Mesenchymal stem cell (in vitro differentiated cells and primary cell): ENCODE data around the gene SPACA1.

Experiments
- DNase-seq: peaks from one replicate; pipeline ENCODE4 v3.0.0-alpha.2; 2013
- H2AFZ ChIP-seq: one replicate; pipeline ENCODE4 v1.6.1; 2013; ENCODE audit warnings: low read depth, mild to moderate bottlenecking, control low read depth, inconsistent platforms, low read length, moderate library complexity
- H2AK5ac ChIP-seq: 2 replicates; pipeline ENCODE4 v1.6.1; 2013; ENCODE audit warnings: low read length, moderate library complexity, mild to moderate bottlenecking, inconsistent platforms; ENCODE audit not compliant: severe bottlenecking
- H2BK120ac ChIP-seq: one replicate; pipeline ENCODE4 v1.6.1; 2013; ENCODE audit warnings: low read depth, mild to moderate bottlenecking, inconsistent platforms, low read length, moderate library complexity
- H2BK12ac ChIP-seq, 2 experiments: one replicate each; pipeline ENCODE4 v1.6.1; 2013; ENCODE audit warnings: inconsistent platforms in 2 of 2, low read length in 2 of 2, mild to moderate bottlenecking in 2 of 2, moderate library complexity in 2 of 2, control low read depth in 1 of 2
- H2BK15ac ChIP-seq: one replicate; pipeline ENCODE4 v1.6.1; 2013; ENCODE audit warnings: mild to moderate bottlenecking, low read depth, inconsistent platforms; ENCODE audit not compliant: poor library complexity, severe bottlenecking
- H2BK5ac ChIP-seq: 2 replicates; pipeline ENCODE4 v1.6.1; 2013; ENCODE audit warnings: low read depth, mild to moderate bottlenecking, low read length, control low read depth, inconsistent platforms; ENCODE audit not compliant: poor library complexity, severe bottlenecking
- H3K14ac ChIP-seq, 2 experiments: one replicate each; pipeline ENCODE4 v1.6.1; 2013; ENCODE audit warnings: inconsistent platforms in 2 of 2, low read length in 2 of 2, control low read depth in 1 of 2, mild to moderate bottlenecking in 1 of 2, moderate library complexity in 1 of 2
- H3K18ac ChIP-seq, 2 experiments: one replicate each; pipeline ENCODE4 v1.6.1; 2013; ENCODE audit warnings: inconsistent platforms in 2 of 2, low read length in 2 of 2, control low read depth in 1 of 2, low read depth in 1 of 2, mild to moderate bottlenecking in 1 of 2
- H3K23ac ChIP-seq, 2 experiments: one replicate each; pipeline ENCODE4 v1.6.1; 2013; ENCODE audit warnings: inconsistent platforms in 2 of 2, low read length in 2 of 2, mild to moderate bottlenecking in 2 of 2, moderate library complexity in 2 of 2, control low read depth in 1 of 2
- H3K27ac ChIP-seq: 2 replicates; pipeline ENCODE4 v1.5.1; 2013; ENCODE audit warnings: mild to moderate bottlenecking, moderate library complexity, low read length, control low read depth, inconsistent platforms; ENCODE audit not compliant: poor library complexity, severe bottlenecking
- H3K27me3 ChIP-seq, 2 experiments: 2 replicates each; pipeline versions ENCODE4 v1.6.1 to v1.7.0; 2013; ENCODE audit warnings: low read length in 2 of 2, mild to moderate bottlenecking in 2 of 2, moderate library complexity in 2 of 2, control low read depth in 1 of 2, inconsistent platforms in 1 of 2; ENCODE audit not compliant: control insufficient read depth in 1 of 2, insufficient read depth in 1 of 2
- H3K36me3 ChIP-seq, 2 experiments: 2 replicates each; pipeline versions ENCODE4 v1.6.1 to v1.7.0; 2013; ENCODE audit warnings: low read length in 2 of 2, control low read depth in 1 of 2, inconsistent platforms in 1 of 2, low read depth in 1 of 2, mild to moderate bottlenecking in 1 of 2; ENCODE audit not compliant: insufficient read depth in 2 of 2, control insufficient read depth in 1 of 2
- H3K4ac ChIP-seq, 2 experiments: one replicate each; pipeline ENCODE4 v1.6.1; 2013; ENCODE audit warnings: inconsistent platforms in 2 of 2, low read length in 2 of 2, mild to moderate bottlenecking in 2 of 2, moderate library complexity in 2 of 2, control low read depth in 1 of 2, low read depth in 1 of 2
- H3K4me1 ChIP-seq: 2 replicates; pipeline ENCODE4 v1.6.1; 2013; ENCODE audit warnings: low read depth, low read length, control low read depth; ENCODE audit not compliant: control insufficient read depth, insufficient read depth
- H3K4me2 ChIP-seq: 2 replicates; pipeline ENCODE4 v1.6.1; 2013; ENCODE audit warnings: low read length, mild to moderate bottlenecking, inconsistent platforms; ENCODE audit not compliant: poor library complexity, severe bottlenecking
- H3K4me3 ChIP-seq, 2 experiments: 2 replicates each; pipeline versions ENCODE4 v1.5.1 to v1.7.0; 2013; ENCODE audit warnings: low read length in 2 of 2, mild to moderate bottlenecking in 2 of 2, control low read depth in 1 of 2, low read depth in 1 of 2; ENCODE audit not compliant: insufficient read depth in 1 of 2
- H3K79me1 ChIP-seq: replicated peaks from 2 replicates; pipeline ENCODE4 v1.6.1; 2013; ENCODE audit warnings: mild to moderate bottlenecking, control low read depth, low read length, inconsistent platforms; ENCODE audit not compliant: poor library complexity, severe bottlenecking
- H3K9ac ChIP-seq: 2 replicates; pipeline ENCODE4 v1.7.0; 2013; ENCODE audit warnings: mild to moderate bottlenecking, low read length, moderate library complexity
- H3K9me3 ChIP-seq: 2 replicates; pipeline ENCODE4 v1.7.0; 2013; ENCODE audit warnings: mild to moderate bottlenecking, low read length; ENCODE audit not compliant: control insufficient read depth
- H4K8ac ChIP-seq: one replicate; pipeline ENCODE4 v1.6.1; 2013; ENCODE audit warnings: inconsistent platforms, mild to moderate bottlenecking, low read length, moderate library complexity
- H4K91ac ChIP-seq: one replicate; pipeline ENCODE4 v1.6.1; 2013; ENCODE audit warnings: mild to moderate bottlenecking, low read length, inconsistent platforms
- WGBS: methylation state at CpG from one replicate; pipeline ENCODE4 v1.1.7; 2013; ENCODE audit warnings: mixed read lengths; 5-methylcytosine and 5-hydroxymethylcytosine counted together

Gene SPACA1

DNA sequence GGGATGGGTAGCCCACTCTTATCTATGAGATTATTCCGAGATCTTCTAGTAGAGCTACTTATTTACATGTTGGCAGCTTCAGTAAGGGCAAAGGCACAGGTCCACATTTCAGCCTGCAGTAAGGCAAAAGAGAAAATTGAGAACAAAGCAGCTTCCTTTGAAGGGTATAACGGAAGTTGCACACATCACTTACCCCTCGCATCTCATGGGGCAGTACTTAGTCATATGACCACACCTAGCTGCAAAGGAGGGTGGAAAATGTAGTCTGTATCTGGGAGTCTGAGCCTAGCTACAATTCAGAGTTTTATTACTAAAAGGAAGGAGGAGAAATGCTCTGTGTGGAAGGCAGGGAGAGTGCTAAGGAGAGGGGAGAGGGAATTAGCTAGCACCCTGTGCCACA is 29.7 kb downstream of the SPACA1 start:
- Histone ChIP-seq H3K4me2 (no peak overlapping the region), H3K36me3 (no peaks in the 10 kb centered on the region), H3K9me3 (no peaks in the 10 kb centered on the region), H2BK15ac (no peak overlapping the region), H3K4me3 (no peak overlapping the region), H4K8ac (no peak overlapping the region), H4K91ac (no peak overlapping the region), H2AK5ac (no peak overlapping the region), H2AFZ (no peak overlapping the region), H3K23ac (no peak overlapping the region), H2BK12ac (no peak overlapping the region), H3K9ac (no peak overlapping the region), H3K14ac (no peak overlapping the region), H2BK5ac (no peak overlapping the region), H3K27ac (no peak overlapping the region), H3K79me1 (no peaks in the 10 kb centered on the region), H3K4me1 (no peaks in the 10 kb centered on the region), H3K27me3 (no peaks in the 10 kb centered on the region), H3K4ac (no peak overlapping the region), H2BK120ac (no peak overlapping the region), H3K18ac (no peak overlapping the region)
- no peak for DNase-seq
- whole genome bisulfite sequencing: 92% methylated on average over 3 of the region's 3 CpGs

DNA sequence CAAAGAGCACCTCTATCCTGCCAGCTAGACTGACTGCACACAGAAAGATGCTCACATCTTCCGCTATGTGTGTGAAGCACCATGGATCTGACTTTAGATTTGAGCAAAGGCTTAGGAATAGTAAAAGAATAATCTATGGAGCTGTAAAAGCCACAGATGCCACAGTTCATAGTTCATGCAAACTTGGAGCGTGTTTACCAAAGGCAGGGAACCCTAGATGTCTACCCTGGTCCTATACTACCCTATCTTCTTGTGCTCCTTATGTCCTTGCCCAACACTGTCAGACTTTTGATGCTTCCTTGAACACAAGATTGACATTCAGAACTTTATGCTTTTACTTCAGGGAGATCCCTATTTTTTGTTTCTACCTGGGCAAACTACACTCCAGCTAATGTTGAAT is 39.2 kb downstream of the SPACA1 start:
- H3K79me1 ChIP-seq: no peaks in the 10 kb centered on the region
- no peak overlapping the region for H3K14ac ChIP-seq
- H3K4ac ChIP-seq: no peak overlapping the region
- no peak for DNase-seq
- no peak overlapping the region for H3K23ac ChIP-seq
- no peak overlapping the region for H3K27ac ChIP-seq
- no peak overlapping the region for H2BK15ac ChIP-seq
- H3K4me1 ChIP-seq: no peaks in the 10 kb centered on the region
- no peak overlapping the region for H4K8ac ChIP-seq
- H3K18ac ChIP-seq: no peak overlapping the region
- H3K36me3 ChIP-seq: no peaks in the 10 kb centered on the region
- no peaks in the 10 kb centered on the region for H3K9me3 ChIP-seq
- H2BK120ac ChIP-seq: no peak overlapping the region
- H2BK12ac ChIP-seq: no peak overlapping the region
- 60% methylated on average over 1 of the region's 2 CpGs for WGBS
- H2AFZ ChIP-seq: no peak overlapping the region
- H3K4me3 ChIP-seq: no peak overlapping the region
- H2BK5ac ChIP-seq: no peak overlapping the region
- H3K9ac ChIP-seq: no peak overlapping the region
- H3K27me3 ChIP-seq: peaks cover 0 to 13% of the 10 kb centered on the region in 2 experiments
- H4K91ac ChIP-seq: no peak overlapping the region
- no peak overlapping the region for H2AK5ac ChIP-seq
- no peak overlapping the region for H3K4me2 ChIP-seq

GRCh38 chr6:88089708-88090107 is 42.1 kb downstream of the SPACA1 start:
- H3K79me1 ChIP-seq: no peaks in the 10 kb centered on the region
- H4K8ac ChIP-seq: no peak overlapping the region
- H2BK12ac ChIP-seq: no peak overlapping the region
- no peaks in the 10 kb centered on the region for H3K36me3 ChIP-seq
- H2BK15ac ChIP-seq: no peak overlapping the region
- H3K4ac ChIP-seq: no peak overlapping the region
- no peak overlapping the region for H3K4me2 ChIP-seq
- H3K27ac ChIP-seq: no peak overlapping the region
- WGBS: 38% methylated on average over 2 of the region's 2 CpGs
- peaks cover 0 to 13% of the 10 kb centered on the region in 2 experiments for H3K27me3 ChIP-seq
- no peak for DNase-seq
- no peak overlapping the region for H2BK5ac ChIP-seq
- no peak overlapping the region for H3K14ac ChIP-seq
- no peak overlapping the region for H2AK5ac ChIP-seq
- H3K23ac ChIP-seq: no peak overlapping the region
- no peak overlapping the region for H3K18ac ChIP-seq
- no peak overlapping the region for H2AFZ ChIP-seq
- no peak overlapping the region for H3K4me3 ChIP-seq
- no peak overlapping the region for H4K91ac ChIP-seq
- no peaks in the 10 kb centered on the region for H3K9me3 ChIP-seq
- no peak overlapping the region for H3K9ac ChIP-seq
- no peak overlapping the region for H2BK120ac ChIP-seq
- H3K4me1 ChIP-seq: no peaks in the 10 kb centered on the region

- no peak overlapping the region for H4K91ac ChIP-seq
- no peak overlapping the region for H3K9ac ChIP-seq
- DNase-seq: no peak
- H2AK5ac ChIP-seq: no peak overlapping the region
- H3K27ac ChIP-seq: no peak overlapping the region
- H2AFZ ChIP-seq: no peak overlapping the region
- WGBS: 77% methylated on average over 4 of the region's 7 CpGs
- H3K4me3 ChIP-seq: no peak overlapping the region
- H3K36me3 ChIP-seq: no peaks in the 10 kb centered on the region
- no peak overlapping the region for H3K4me2 ChIP-seq
- H3K23ac ChIP-seq: no peak overlapping the region
- H3K18ac ChIP-seq: no peak overlapping the region
- no peak overlapping the region for H3K4ac ChIP-seq
- H3K4me1 ChIP-seq: no peaks in the 10 kb centered on the region
- H3K79me1 ChIP-seq: no peaks in the 10 kb centered on the region
- no peak overlapping the region for H3K14ac ChIP-seq
- no peak overlapping the region for H2BK120ac ChIP-seq
- no peak overlapping the region for H2BK12ac ChIP-seq
- H2BK5ac ChIP-seq: no peak overlapping the region
- H3K27me3 ChIP-seq: peaks cover 0 to 4% of the 10 kb centered on the region in 2 experiments
- H3K9me3 ChIP-seq: no peaks in the 10 kb centered on the region
- H4K8ac ChIP-seq: no peak overlapping the region
- H2BK15ac ChIP-seq: no peak overlapping the region
These were observed 58.2 kb downstream of the SPACA1 start for GRCh38 chr6:88105741-88106340.
